HG02610 (cell line): ENCODE data around the gene PSMB3.
A peak's percentile ranks its signal among the peaks of the same experiment; 100 is the strongest.

Experiments used
- ATAC-seq: cut with Tn5 transposase; IDR thresholded peaks from one replicate; pipeline ENCODE4 v1.9.1; 2021; ENCODE audit warnings: mild to moderate bottlenecking, moderate library complexity; ENCODE audit not compliant: unreplicated experiment

The PSMB3 gene

DNA sequence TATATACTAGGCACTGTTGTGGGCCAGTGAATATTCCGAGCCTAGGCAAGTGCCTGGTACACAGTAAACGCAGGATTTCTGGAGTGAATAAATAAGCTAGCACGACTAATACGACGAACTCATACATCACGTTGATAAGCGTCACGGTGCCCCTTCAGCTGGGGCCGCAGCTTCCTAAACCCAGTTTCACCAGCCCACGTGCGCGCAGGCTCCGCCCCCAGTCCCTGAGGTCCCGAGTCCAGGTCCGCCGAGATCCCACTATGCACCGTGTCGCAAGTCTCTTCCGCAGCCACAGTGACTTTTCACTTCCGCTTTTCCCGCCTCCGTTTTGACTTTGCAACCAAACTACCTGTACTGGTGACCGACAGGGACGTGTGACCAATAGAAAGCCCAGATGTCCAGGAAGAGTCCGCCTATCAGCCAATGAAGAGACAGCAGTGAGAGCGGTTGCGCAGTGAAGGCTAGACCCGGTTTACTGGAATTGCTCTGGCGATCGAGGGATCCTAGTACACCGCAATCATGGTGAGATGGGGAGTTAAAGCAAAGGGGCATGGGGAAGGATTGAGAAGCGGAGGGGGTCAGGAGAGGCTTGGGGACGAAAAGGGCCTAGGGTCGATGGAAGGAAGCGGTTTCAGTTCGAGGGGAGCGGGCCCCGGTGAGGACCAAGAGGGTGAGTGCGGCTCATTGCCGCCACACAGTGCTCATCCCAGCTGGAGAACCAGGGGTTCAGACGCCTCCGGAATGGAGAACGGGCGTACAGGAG, at the start of gene PSMB3:
PSMB3 (plus strand) TSS at position 434 of the 763 bp plus-strand sequence; CDS start at position 520, 86 bp downstream.
- ATAC-seq = peak; percentile 82

DNA sequence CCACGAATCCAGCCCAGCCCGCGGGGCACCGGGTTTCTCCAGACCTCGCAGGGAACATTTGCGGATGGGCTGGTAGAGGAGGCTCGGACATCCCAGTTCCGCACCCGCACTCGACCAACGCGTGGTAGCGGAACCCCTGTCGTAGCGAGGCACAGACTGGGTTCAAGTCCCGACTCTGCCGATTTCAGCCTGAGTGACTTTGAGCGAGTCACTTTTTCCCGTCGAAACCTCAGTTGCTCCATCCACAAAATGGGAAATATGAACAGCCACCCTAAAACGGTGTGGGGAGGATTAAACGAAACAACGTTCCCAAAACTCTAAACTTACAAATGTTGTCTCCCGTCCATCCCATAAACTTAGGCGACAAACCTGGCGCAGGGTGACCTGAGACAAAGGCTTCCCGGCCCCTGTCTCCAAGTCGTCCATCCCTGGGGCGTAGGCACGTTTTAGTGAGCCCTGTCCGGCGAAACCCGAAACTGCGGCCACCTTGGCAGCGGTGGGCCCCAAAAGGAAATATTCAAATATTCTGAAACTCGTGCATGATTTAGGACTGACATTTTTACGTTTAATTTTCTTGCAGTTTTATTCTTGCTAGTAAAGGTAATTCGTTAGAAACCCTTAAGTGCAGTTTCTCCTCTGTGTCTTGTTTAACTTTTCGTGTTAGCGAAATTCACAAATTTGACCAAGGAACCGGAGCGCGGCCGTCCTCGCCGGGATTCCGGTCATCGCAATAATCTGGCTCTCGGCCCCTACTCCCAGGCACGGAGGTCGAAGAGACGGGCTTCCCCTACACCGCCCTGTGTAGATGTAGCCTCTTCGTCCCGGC, 49.4 kb upstream of the PSMB3 start:
- no peak for ATAC-seq

DNA sequence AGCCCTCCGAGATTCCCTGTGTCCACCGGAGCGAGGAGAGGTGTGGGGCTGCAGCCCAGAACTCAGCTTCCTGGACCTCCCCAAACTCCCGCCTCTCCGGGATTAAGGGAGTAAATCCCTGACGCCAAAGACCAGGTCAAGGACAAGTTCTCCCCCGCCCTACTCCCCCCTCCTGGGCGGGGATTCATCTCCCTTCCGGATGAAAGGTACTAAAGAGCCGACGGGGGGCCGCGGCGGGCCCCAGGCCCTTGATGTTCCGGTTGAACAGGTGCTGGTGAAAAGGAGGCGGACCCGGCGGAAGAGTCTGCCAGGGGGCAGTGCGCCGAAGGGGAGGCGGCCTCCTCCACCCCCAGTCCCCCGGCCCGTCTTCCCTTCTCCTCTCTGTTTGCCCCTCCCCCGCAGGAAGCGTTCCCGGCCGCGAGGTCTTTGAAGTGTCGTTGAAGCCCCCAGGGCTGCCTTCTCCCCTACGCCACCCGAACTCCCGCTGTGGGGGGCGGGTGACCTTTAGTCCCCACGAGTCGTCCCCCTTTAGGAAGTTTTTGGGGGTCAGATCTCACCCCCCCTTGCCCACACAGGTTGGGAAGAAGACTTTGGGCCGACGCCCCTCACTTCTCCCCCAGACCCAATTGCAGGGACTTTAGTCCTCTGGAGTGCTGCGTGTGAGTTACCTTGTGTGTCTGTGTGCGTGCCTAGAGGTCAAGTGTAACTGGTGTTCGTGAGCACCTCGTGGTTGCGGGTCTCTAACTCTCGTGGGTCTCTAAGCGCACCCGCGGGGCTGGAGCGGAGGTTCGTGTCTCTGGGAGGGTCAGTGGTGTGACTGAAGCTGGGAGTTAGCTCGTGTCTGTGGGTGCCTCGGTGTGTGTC, 48.6 kb upstream of the PSMB3 start:
- ATAC-seq = no peak

DNA sequence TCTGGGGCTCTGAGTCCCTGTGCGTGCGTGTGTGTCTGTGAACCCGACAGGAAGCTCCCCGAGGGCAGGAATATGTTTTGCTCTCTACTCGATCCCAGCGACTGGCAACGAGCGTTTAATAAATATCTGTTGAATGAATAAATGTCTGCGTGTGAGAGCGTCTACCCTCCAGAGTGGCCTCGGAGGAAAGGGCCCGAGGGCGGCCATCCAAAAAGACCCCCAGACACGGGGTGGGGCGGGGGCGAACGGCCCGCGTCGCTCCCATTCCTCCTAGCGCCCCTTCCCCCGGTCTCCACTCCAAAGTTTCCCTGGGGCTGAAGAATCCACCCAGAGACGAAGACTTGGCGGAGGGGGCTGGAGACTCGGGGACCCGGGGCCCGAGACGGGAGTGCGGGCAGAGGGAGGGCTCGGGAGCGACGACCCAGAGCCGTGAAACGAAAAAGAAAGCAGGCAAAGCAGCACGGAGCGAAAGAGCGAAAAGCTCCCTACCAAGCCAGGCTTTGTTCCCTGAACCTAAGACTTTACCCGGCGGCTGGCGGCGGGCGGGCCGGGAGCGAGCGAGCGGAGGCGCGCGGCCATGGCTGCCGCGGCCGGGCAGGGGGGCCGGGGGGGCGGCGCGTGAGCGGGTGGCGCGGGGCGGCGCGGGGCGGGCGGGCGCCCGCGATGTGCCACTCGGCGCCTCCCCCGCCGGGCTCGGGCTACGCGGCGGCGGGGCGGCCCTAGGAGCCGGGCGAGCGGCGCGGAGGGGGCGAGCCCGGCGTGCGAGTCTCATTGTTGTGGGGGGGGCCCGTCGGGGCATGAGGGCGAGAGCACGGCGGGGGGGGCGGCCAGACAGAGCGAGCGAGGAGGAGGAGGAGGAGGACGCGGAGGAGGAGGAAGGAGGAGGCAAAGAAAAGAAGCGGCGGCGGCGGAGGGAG, 47.7 kb upstream of the PSMB3 start, which contains the start of gene MLLT6:
MLLT6 (plus strand) TSS at position 668 of the 917 bp plus-strand sequence. CDS start 360 bp downstream, outside the sequence.
- ATAC-seq = no peak

DNA sequence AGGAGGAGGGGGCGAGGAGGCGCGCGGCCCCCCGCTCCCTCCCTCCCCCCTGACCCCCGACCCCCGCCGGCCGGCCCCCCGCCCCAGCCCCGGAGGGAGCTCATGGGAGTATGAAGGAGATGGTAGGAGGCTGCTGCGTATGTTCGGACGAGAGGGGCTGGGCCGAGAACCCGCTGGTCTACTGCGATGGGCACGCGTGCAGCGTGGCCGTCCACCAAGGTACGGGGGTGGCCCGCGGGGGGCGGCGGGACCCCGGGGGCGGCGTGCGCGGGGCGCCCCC, 47.1 kb upstream of the PSMB3 start:
- no peak for ATAC-seq

DNA sequence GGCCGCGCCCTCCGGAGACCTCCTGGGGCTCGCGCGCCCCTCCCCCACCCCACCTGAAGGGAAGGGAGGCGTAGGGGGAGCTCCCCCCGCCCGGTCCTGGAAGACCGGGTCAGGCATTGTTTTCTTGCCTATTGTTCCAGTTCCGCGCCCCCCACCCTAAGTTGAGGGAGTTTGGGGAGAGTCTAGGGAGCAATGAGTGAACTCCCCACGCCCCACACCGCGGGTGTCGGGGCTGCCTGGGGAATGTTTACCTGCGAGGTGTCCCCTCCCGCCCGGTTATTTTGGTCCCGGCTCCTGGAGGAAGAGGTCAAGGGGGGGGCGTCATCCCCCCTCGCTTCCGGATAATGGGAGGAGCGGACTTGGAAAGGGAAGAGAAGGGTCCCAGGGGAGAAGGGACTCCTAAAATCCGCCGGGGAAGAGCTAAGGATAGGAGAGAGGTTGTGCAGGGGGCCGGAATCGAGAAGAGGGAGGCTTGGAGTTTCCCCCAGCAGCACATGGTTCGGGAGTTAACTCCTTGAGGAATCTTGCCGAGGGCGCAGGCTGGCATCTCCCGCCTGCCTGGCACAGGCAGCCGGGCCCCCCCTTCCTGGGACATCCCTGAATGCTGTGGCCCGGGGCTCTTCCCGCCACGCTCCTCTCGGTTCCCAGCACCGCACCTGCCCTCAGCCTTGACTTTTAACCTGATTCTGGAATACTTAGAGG, 46.6 kb upstream of the PSMB3 start:
- ATAC-seq = no peak

DNA sequence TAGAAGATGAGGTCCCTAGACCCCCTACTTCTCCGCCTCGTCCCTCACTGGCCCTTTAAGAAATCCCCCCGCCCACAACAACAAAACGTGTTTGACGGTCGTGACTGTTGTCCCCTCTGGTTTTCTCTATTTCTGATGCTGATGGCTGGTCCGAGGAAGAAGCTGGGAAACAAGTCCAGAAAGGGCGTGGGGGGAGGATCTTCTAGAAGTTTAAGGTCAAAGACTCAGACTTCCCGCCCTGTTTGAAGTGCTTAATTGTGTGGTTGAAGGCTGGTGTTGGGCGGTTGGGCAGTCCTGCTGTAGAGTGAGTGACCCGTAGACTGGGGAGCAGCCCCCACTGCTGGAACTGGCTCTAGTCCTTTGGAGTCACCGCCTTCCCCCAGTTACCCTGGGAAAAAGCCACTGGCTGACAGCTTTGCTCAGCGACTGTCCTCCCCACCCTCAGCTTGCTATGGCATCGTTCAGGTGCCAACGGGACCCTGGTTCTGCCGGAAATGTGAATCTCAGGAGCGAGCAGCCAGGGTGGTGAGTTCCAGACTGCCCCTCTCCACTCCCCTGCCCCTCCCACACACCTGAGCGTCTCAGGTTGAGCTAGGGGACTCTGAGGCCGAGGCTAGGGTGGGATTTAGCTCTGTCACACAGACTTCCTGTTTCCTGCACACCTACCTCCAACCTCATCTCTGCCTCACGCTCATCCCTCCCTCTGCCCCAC, 45.9 kb upstream of the PSMB3 start:
- ATAC-seq = no peak

DNA sequence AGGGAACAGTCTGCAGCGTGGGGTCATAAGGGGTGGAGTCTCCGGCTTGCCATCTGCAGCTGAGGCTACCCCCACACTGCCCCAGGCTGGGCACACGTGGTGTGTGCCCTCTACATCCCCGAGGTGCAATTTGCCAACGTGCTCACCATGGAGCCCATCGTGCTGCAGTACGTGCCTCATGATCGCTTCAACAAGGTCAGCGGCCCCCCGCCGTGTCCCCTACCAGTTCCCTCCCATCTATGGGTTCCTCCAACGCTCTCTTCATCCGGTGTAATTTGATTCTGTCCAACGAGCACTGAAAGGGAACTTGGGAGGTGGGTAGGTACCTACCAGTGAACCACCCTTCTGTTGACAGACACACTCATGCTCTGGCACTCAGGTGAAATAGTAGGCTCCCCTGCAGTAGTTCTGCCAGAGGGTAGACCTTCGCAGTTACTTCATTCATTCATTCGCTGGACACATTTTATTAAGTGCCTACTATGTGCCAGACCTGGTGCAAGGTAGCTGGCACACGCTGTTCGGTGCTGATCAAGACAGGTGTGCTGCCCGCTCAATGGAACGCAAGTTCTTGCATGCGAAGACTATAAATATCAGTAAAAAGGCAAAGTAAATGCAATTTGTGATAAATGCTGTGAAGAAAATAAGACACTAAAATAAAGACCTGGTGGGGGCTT, 44.7 kb upstream of the PSMB3 start:
- ATAC-seq = no peak

DNA sequence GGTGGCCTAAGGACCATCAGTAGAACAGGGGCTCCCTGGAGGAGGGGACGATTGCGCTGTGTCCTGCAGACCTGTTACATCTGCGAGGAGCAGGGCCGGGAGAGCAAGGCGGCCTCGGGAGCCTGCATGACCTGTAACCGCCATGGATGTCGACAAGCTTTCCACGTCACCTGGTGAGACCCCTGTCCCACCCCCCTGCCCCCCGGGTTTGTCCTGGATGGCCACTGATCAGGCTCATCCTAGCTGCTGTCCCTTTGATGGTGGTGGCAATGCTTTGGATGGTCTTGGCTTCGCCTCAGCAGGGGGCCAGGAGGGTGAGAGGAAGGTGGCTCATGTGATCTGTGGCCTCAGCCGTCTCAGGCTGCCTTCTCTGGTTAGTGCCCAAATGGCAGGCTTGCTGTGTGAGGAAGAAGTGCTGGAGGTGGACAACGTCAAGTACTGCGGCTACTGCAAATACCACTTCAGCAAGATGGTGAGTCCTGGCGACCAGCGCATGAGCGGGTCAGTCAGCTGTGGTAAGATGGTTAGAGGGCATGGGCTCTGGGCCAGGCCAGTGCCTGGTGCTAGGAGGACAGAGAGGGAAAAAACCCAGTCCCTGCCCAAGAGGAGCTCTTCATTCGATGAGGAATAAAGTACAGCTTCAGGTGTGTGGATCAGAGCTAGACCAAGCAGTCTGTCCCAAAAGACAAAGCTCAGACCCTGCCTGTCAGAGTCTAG, 43.3 kb upstream of the PSMB3 start:
- ATAC-seq = no peak

DNA sequence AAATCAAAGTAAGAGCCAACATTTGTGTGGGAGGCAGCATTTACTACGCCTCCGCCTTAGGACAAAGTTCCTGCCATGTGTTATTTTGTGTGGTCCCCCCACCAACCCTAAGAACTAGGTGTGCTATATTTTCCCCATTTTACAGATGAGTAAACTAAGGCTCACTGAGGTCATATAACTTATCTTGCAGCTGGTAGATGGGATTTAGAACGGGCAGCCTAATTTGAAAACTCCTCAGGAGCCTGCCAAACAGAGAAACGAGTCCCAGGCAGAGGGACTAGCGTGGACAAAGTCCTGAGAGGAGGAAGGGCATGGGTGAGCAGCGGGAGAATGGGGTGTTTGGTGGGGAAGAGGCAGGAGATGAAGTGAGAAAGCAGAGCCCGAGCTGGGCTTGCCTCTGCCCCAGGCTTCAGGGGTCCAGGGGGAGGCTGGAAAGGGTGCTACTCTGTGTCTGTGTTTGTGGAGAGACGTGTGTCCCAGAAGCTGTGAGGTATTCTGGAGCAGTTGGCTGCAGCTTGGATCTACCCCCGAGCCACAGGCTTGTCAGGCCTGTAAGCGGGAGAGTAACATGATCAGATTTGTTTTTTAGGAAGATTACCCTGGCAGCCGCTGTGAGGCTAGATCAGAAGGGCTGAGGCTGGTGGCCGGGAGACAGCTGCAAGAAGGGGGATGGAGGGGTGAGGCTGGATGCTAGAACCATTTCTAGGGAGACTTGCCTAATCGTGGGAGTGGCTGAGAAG, 42.5 kb upstream of the PSMB3 start:
- no peak for ATAC-seq

DNA sequence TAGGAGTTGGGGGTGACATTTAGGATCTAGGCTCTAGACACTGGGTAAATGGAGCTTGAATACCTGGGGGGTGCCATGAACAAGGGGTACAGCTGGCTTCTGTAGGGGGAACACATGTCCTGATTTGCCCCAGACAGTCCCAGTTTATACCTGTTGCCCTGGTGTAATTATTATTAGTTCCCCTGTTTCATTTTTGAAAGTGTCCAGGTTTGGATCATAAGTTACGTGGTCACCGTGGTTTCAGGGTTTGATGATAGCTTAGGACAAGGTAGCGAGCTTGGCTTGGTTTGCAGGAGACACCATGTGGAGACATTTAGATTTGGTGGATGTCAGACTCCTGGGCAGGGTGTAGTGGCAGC, 42.0 kb upstream of the PSMB3 start:
- ATAC-seq = no peak

DNA sequence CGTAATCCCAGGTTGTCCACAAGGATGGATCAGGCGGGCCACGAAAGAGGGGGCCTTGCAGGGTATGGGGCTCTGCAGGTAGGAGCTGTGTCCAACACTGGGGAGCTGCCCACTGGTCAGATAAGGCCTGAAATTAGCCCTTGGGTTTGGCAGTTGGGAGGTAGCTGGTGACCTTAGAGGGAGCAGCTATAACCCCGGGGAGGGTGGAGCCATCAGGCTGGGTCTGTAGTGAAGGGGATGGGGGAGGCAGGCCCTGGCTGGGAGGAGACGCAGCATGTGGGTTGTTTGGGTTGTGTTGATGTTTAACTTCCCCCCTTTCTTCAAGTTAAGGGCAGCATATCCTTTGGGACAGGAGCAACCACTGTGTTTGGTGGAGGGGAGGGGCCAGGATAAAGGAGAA, 41.6 kb upstream of the PSMB3 start:
- ATAC-seq = no peak

DNA sequence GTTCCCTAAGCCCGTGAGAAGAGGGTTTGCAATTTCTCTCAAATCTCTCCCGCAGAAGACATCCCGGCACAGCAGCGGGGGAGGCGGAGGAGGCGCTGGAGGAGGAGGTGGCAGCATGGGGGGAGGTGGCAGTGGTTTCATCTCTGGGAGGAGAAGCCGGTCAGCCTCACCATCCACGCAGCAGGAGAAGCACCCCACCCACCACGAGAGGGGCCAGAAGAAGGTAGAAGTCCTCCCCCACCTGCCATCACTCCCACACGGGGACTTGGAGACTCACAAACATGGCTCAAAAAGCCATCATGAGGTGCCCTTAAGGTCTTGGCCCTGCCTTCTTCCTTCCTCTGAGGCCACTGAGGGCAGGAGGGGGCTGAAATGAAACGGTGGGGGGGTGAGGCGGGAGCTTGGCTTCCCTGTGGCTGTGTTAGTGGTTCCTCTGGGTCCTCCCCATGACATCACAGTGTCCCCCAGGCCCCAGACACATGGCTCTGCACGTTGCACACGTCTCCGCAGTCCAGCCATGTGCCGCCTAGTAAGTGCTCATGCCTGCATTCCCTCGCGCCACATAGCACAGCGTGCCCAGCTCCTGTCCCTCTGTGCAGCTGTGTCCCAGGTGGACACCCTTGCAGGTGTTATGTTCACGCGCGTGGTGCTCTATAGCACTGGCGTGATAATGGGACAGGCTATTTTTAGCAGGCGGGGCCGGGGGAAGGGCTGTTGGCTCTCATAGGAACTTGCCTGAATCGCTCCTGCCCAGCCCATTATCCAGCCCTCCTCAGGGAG, 40.6 kb upstream of the PSMB3 start:
- no peak for ATAC-seq

DNA sequence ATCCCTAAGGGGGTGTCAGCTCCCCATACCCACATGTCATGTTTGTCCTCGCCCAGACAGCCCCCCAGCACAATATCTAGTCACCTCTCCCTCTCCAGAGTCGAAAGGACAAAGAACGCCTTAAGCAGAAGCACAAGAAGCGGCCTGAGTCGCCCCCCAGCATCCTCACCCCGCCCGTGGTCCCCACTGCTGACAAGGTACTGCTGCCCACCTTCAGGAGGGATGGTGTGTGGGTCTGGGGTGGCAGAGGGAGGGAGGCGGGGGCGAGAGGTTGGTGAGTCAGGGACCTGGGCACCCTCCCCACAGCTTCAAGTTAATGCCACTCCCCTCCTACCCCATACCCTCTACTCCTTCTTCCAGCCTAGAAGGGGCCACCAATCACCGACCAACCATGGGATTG, 39.9 kb upstream of the PSMB3 start:
- no peak for ATAC-seq

DNA sequence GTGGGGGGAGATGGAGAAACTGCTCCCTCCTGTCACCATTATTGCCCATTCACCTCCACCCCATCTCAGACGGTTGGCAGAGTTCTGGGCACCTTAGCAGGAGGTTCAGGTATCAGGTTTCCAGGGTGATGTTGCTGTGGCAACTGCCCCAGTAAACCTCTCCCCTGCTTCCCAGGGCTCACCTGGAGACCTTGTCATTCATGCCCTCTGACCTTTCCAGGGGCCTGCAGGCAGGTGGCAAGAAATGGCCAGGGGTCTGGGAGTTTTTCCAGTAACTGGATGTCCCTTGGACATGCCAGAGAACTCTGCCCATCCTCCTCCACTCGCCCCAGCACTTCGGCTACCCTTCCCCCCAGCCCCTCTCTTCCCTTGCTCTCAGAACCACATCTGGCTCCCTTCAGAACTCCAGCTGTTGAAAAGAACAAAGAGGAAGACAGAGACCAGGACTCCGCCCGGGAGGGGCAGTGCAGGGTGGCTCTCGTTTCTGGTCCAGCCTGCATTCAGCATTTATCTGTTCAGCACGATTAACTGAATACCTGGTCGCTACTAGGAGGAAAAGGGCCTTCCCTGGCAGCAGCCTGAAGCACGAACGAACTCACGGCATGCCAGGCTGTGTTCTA, 39.0 kb upstream of the PSMB3 start:
- ATAC-seq = no peak
